ENCODE data around the gene INHA.

GRCh38 chr2:219553168-219553417, 19.0 kb upstream of the INHA start:
- TF ChIP-seq CTCF (IDR thresholded peaks at IDR 0.05; ENCODE audit: low read length) (no peak), EZH2phosphoT487 (IDR thresholded peaks at IDR 0.05; ENCODE audit: low read length) (no peak), EZH2 (optimal IDR thresholded peaks at IDR 0.05; ENCODE audit: low read depth, low read length) (no peak)
